NCI-H2196 treated with DMSO at 0.1 percent for 48 hours (cell line): ENCODE measurements around the gene TMEM51.

Experiments used
- DNase-seq: peaks from one replicate; lab custom pipeline; 2025; ENCODE audit not compliant: unreplicated experiment; lab: John Stamatoyannopoulos, UW

Gene TMEM51

DNA sequence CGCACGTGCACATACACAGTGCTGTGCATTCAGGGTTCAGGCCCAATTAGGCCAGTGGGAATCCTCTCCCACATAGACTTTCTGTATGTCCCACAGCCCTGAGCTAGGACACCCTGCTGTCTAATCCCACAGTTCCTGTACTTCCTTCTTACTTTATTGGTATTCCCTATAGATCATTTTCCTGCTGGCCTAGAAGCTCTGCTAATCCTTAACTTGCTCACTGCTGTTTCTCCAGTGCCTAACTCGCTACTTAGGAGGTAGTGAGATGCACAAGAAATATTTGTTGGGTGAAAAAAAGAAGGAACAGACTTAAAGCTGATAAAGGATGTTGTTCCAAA is 59.4 kb downstream of the TMEM51 start:
- no peak for DNase-seq

DNA sequence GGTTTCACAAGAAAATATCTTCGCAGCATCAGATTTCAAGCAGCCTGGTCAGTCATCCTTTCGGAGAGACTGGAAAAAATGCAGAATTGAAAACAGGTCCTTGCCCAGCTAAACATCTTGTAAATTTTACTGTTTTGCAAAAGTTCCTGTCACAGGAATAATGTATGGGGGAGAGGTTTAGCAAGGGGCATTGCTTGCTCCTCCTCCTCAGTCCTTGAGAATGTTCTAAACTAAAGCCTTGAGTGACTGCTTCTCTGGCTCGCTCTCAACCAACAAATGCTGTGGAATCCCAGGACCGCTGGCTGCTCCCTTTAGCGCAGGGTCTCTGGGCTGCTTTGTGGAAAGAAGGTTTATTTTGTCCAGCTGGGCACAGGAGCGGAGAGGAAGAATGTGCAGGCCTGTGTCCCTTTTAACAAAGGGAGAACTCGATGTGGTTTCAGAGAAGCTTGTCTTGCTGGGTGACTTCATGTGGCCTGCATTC is 59.8 kb downstream of the TMEM51 start:
- no peak for DNase-seq

DNA sequence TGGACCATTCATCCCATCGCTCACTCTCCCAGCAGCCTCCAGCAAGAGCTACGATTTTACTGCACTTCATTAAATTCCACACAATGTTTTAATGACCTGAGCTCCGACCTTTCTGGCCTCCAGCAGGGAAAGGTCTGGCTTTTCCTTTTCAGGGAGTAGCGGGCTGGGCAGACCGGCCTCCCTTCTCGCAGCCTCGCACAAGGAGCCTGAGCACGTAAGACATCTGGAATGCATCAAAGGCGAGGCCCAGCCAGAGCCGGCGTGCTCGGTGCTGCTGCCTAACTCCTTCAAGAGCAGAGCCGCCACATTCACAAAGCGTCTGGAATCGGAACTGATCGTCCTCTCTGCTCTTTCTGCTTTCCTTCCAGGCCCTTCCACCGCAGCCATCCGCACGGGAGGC is 61.0 kb downstream of the TMEM51 start:
- DNase-seq = no peak

GRCh38 chr1:15215116-15215515 is 61.6 kb downstream of the TMEM51 start:
- no peak for DNase-seq

DNA sequence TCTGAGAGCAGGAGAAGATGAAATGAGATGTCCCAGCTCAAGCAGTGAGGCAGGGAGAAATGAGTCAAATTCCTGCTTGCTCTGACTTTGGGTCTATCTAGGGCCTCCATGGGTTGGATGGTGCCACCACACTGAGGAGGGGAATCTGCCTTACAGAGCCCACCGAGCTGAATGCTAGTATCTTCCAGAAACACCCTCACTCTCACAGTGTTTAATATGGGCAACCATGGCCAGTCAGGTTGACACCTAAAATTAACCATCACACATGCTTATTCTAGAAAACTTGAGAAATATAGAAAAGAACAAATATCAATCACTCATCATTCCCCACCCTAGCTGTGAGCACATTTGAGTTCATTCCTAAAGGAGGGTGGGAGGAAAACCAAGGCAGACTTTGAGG is 64.1 kb downstream of the TMEM51 start:
- no peak for DNase-seq

DNA sequence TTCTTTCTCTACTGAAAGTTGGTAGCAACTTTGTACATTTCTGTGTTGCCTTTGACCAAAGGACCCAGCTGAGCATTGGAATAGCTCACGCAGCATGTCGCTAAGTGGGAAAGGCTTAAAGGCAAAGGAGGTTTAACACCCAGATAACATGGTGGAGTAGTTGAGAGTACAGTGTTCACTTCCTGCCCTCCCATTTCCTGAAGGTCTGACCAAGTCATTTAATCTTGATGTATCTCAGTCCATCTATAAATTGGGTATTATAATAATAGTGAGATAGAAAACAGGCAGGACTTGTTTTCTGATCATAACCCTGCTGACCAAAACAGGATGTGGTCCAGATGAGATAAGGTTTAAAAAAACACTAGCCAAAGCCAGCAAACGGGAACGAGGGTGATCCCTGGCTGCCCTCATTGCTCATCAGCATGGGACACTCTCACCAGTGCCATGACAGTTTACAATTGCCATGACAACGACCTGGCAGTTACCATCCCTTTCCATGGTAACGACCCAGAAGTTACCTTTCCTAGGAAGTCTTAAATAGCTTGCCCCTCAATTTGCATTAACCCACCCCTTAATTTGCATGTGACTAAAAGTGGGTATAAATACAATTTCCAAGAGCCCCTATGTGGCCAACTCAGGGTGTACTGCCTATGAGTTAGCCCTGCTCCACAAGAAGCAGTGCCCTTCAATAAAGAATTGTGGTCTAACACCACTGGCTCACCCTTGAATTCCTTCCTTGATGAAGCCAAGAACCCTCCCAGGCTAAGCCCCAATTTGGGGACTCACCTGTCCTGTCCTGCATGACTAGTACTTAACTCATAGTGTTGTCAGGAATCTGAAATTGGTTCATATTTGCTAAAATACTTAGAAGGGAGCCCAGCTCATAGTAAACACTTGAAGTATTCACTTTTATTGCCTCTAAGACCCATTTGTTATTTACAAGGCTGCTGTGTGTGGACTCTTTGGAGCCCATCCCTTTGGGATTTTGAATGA is 65.0 kb downstream of the TMEM51 start:
- no peak for DNase-seq

DNA sequence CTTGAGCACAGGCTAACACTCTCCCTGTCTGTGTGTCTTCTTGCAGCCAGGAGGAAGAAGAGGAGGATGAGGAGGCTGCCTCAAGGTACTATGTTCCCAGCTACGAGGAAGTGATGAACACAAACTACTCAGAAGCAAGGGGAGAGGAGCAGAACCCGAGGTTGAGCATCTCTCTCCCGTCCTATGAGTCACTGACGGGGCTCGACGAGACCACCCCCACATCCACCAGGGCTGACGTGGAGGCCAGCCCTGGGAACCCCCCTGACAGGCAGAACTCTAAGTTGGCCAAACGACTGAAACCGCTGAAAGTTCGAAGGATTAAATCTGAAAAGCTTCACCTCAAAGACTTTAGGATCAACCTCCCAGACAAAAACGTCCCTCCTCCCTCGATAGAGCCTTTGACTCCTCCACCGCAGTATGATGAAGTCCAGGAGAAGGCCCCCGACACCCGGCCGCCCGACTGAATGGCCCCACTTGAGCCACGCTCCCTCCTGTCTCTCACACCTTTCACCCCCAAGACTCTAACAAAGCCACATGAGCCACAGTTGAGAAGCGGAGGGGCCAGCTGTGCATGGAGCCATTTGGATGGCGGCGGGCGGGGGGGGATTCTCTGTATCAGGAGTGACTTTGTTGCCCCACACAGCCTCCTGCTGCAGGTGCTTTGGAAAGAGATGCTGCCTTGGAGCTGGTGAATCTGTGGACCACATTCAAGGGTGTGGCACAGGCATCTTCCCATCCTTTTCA is 65.9 kb downstream of the TMEM51 start:
- DNase-seq = no peak

DNA sequence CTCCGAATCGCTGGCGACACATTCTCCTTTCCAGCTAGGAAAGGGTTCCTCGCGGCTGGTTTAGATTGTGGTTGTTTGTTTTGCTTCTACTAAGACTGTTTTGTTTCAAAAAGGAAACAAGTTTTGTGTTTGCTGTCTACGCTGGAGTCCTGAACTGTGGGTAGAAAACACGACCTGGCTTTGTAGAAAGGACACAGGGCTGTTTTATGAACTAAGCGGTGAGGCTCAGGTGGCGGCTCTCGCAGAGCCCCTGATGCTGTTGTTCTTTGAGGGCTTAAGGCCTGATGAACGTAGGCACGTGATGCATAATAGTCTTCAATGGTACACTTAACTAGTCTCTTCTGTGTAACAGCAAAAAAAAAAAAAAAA is 66.5 kb downstream of the TMEM51 start:
- DNase-seq = no peak

- DNase-seq = no peak
These were observed 67.4 kb downstream of the TMEM51 start for GRCh38 chr1:15220825-15221431.

GRCh38 chr1:15222653-15223303 is 69.2 kb downstream of the TMEM51 start:
- DNase-seq = no peak

GRCh38 chr1:15224259-15224869 is 70.8 kb downstream of the TMEM51 start:
- DNase-seq = no peak

- DNase-seq = no peak
These were observed 71.4 kb downstream of the TMEM51 start for GRCh38 chr1:15224974-15225373.

- DNase-seq = no peak
These were observed 71.9 kb downstream of the TMEM51 start for GRCh38 chr1:15225461-15225860.

GRCh38 chr1:15226388-15227255 is 73.1 kb downstream of the TMEM51 start:
- DNase-seq = no peak

DNA sequence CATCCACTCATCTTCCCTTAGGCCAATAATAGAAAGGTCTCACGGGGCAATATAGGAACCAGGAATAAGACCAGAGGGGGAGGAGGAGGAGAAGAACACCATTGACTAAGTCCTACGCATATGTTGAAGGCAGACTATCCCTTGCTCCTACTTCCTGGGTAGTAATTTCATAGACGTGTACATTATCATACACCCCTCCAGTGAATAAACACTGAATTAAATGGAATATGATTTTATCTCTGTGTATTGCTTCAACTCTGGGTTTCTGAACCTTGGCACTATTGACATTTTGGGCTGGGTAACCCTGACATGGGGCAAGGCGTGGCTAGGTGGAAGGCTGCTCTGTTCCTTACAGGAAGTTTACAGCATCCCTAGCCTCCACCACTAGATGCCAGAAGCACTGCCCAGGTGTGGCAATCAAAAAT is 76.2 kb downstream of the TMEM51 start:
- DNase-seq = no peak

- no peak for DNase-seq
These were observed 78.2 kb downstream of the TMEM51 start for GRCh38 chr1:15231714-15232201.

DNA sequence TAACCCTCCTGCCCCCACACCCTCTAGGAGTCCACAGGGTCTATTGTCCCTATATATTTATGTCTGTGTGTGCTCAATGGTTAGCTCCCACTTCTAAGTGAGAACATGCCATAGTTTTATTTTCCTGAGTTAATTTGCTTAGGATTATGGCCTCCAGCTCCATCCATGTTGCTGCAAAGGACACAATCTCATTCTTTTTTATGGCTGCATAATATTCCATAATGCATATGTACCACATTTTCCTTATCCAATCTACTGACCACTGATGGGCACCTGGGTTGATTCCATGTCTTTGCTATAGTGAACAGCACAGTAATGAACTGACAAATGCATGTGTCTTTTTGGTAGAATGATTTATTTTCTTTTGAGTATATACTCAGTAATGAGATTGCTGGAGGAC is 80.1 kb downstream of the TMEM51 start:
- no peak for DNase-seq

DNA sequence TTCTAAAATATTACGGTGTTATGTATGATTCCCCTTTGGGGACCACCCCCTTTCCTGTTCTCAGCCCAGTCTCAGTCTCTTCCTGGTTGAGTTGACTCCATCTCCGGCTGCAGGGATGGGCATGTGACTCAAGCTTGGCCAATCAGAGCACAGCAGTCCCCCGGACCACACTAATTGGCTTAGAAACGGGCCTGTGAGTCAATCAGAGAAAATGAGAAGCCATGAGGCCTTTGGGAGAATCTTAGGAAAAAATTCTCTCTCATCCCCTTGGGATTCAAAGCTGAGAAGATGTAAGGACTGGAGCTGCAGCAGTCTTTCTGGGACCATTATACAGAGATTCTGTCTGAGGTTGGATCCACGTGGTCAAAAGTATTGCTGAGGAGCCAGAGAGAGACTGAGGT is 82.8 kb downstream of the TMEM51 start:
- no peak for DNase-seq

GRCh38 chr1:15236746-15237145 is 83.2 kb downstream of the TMEM51 start:
- DNase-seq = no peak

DNA sequence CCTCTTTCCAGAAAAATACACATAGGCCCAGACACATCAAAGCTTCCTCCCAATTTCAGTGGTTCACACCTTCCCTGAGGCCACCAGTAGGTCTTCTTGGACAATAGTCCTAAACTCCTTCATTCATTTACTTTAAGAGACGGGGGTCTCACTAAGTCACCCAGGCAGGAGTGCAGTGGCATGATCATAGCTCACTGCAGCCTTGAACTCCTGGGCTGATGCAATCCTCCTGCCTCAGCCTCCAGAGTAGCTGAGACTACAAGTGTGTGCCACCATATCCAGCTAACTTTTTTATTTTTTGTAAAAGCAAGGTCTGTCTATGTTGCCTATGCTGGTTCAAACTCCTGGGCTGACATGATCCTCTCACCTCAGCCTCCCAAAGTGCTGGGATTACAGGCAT is 85.2 kb downstream of the TMEM51 start:
- DNase-seq = no peak
